Fibroblast of skin of right quadriceps (primary cell): ENCODE results near the gene FOSL2.

Experiments used
- DNase-seq: peaks from one replicate; pipeline ENCODE4 v3.0.0-alpha.2; 2013

The FOSL2 gene

GRCh38 chr2:28375742-28376631 is 16.7 kb upstream of the FOSL2 start:
- no peak for DNase-seq

DNA sequence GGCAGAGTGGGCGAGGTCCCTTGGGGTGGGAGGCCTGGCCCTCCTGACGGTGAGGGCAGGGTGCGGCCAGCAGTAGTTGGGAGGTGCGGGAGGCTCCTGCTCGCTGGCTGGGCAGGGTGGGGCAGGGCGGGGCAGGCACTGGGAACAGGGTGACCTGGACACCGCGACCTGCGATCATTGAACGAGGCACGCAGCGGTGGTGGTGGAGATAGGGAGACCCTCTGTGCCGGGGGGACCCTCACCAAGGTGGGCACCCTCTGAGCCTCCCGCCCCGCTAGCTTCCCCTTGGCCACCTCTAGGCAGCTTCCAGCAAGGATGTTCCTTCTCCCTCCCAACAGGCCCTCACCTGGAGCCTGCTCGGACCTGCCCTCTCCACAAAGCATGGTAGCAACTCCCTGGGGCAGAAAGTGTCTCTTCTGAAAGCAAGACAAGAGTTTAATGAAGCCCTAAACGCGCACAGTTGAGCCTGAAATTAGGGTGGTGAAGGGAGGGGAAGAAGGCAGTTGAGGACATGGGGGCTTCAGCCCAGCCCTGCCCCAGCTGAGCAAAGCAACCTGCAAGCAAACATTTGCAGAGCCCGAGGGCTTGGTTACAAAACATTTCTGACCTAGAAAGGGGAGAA is 15.4 kb upstream of the FOSL2 start:
- DNase-seq = no peak

GRCh38 chr2:28377984-28378678 is 14.5 kb upstream of the FOSL2 start:
- DNase-seq = no peak

GRCh38 chr2:28378679-28379584 is 13.7 kb upstream of the FOSL2 start:
- peak; percentile 28 for DNase-seq

DNA sequence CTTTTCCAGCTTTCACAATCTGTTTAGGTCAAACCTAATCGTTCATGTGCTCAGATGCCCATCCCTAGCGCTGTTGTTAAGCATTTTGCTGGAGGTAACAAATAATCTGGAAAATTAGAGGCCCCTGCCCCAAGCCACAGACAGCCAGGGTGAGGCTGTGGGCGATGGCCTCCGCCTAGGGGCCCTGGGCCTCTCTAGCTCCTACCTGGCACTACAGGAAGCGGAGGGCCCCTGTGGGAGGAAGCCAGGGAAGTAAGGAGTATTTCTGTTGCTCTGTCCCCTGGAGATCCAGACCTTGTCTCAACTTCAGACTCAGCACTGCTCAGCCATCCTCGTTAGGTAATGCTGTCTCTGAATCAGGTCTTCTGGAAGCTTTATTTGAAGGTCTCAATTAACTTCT is 12.4 kb upstream of the FOSL2 start:
- DNase-seq = no peak

DNA sequence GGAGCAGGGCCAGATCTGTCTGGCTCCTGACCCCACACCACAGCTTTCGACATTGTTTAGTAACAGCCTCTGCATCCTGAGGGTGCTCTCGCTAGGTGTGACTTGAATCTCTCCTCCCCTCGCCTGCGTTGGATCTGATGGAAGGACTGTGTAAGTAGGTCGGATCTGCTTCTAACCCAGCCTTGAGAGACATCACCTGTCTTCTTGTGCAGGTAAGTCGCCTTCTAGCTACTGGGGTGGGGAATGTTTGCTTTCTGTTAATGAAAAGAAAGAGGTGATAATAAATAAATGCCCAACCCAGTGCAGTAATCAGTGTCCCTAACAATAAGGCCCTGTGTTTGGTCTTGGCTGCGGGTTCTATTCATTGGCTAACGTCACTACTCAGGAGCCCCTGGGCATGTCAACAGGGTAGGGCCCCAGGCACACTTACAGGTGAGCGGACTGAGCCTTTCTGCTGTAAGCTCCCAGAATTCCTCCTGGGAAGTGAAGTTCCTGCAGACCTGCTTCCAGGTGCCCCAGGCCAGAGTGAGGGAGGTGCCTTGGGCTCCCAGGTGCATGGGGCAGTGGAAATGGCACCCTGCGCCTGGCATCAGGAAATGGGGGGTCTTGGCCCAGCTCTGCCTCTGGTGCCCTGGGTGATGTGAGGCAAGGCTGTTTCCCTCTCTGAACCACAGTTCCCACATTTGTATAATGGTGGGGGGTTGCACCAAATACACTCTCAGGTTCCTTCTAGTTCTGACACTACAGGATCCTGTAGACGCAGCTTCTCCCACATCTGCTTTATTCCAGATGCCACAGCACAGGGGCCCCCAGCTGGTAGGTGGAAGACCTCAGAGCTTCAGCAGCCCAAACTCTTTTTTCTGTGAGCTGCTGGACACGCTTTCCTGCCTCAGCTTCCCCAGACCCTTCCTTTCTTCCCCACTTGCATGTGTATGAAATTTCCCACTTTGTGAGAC is 11.2 kb upstream of the FOSL2 start:
- DNase-seq = no peak

DNA sequence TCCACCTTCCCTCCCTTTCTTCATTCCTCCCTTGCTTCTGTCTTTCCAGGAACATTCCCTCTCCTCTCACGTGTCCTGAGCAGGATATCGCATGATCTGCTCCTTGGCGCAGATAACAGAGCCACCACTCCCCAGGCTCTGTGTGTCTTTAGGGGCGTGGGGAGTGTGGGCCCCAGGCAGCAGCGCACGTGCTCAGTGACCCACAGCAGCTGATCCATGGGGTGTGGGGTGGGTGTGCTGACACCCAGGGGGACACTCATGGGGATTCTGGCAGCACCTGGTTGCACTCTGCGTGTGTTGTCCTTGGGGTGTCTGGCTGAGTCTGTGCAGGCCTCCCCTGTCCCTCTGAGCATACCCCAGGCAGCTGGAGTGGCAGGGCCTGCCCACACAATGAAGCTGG is 9.9 kb upstream of the FOSL2 start:
- DNase-seq = no peak

DNA sequence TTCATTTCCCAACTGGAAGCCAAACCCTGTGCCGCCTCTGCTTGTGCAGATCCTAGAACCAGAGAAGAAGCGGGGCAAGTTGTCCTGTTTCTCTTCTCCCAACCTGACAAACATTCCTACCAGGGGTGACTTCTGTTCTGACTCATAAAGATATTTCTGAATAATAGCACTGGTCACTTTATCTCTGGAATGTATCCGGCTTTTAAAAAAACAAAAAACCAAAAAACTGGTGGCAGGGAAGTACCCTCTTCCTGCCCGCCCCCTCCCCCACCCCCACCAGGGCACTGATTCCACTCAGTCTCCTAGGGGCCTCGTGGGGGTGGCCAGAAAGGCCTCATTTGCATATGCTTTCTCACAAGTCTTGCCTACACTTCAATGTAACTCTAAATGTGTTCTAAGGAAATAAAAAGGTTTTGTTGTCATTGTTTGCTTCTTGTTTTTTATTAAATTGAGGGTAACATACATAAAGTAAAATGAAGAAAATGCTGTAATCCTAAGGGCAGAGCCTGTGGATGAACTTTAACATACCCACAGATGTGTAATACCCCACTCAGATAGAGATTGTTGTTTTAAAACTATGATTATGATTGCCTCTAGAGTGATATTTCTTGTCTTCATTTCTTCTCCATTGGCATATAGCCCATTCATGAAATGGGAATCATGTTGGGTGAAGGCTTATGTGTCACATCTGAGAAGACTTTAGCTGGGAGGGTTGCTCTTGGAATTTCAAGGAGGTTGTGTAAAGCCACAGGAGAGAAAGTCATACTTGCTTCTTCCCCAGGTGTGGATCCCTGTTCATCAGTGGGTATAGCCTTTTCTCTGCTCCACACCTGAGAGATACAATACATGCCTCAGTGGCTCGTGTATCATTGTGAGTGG is 5.3 kb upstream of the FOSL2 start:
- DNase-seq = peak; percentile 31

DNA sequence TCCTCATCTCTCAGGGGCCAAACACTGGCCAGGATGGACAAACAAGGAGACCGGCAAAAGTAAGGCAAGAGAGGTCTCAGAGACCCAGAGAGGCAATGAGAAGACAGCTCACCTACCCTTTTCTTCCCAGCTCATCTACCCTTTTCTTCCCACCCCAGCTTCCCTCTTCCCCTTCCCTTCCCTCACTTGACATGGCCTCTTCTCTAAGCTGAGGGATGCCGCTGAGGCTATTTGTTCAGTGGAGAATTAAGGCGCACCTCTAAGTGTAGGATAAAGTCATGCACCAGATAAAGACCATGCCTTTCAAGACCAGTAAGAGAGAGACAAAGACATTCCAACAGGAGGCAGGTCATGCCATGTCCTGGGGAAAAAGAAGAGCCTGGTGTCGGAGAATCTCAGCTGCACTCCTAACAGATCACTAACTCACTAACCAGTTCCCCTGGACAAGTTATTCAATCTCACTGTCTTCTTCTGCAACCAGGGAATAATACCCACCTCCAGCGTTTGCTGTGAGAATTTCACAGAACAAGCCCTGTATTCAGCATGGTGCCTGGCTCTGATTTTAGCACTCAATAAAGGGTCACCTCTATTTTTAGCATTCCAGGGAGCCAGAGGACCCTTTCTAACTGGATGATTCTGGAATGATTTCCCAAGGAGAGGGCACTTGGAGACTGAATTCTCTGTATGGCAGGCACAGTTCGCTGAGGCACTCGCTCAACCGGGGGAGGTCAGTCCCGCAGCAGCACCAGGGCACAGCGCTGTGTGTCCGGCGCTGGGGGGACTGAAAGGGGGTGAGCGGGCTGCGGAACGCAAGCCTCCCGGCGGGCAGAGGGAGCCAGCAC is 3.0 kb upstream of the FOSL2 start:
- DNase-seq = no peak

DNA sequence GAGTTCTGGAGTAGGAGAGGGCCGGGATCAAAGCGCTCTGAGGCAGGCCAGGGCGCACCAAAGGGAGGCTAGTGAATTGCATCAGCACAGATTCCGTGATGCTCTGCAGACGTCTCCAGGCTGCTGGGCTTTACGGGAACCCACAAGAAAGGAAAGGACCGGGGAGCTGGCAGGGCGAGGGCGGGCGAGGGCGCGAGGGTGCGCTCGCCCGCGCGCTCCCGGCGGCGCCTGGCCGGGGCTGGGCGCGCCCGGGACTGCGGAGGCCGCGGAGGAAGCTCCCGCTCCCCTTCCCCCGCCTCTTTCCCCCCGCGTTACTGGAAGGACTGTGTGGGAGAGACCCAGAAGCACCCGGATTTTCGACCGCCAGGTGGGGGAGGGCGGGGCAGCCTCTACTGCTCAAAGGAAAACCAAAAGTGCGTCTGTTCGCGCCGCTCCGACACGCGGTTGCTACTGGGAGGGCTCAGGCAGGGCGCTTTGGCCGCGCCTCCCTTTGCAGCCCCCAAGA is 2.4 kb upstream of the FOSL2 start:
- DNase-seq = peak; percentile 95

DNA sequence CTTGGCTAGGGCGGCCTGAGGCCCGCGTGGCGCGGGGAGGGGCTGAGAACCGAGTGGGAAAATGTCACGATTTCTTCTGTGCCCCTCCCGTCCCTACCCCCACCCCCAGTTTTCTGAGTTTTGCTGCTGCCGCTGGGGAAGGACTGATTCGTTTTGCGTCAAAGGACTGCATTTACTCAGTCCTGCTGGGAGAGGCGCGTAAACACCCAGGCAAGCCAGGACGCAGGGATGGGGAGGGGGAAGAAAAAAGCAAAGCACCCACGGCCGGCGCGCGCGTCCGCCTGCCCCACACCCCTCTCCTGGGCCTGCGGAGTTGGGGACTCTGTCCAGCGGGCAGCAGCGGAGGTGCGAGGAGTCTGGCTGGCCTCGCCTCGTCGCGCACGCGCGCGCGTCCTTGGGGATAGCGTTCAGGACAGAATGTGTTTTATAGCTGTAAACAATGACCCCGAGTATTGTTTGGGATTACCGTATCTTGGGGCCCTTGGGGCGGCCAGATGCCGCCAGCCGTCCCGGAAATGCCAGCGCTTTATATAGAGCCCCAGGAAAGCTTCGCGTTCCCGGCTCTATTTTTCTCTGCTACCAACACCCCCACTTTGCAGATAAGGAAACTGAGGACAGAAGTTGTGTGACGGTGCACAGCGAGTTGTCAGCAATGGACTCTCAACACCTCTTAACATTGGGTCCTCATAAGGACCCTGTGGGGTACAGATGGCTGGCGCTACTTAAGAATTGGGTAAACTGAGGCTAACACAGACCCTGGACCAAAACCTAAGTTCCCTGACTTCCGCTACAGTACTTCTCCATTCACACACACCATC is 1.7 kb upstream of the FOSL2 start:
- DNase-seq = peak; percentile 95

DNA sequence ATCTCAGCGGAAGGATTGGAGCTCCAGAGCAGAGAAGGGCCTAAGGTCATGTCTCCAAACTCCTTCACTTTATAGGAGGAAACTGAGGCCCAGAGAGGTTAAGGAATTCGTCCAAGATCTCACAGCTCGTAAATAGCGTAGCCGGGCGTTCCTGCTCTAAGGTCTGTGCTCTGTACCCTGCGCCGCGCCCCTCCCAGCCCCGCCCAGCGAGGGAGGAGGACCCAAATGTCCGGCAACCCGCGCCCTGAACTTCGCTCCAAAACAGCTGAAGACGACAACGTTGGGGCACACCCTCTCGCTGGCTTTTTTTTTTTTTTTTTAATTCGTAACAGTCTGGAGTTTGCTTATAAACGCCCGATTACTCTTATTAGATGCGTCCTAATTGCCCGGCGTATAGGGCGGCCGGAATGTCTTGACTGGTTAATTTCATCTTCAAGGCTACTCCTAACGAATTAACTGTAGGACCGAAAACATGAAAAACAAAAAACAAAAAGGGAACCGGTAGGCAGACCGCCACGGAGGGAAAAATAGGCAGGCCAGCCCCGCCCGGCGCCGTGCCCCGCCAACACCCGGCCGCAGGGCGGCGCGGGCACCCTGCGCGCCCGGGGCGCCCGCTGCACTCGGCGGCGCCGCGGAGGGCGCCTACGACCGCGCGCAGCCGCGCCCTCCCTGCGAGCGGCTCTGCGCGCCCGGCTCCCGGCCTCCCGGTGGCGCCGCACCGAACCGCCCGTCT is 928 bp upstream of the FOSL2 start:
- DNase-seq = peak; percentile 89

DNA sequence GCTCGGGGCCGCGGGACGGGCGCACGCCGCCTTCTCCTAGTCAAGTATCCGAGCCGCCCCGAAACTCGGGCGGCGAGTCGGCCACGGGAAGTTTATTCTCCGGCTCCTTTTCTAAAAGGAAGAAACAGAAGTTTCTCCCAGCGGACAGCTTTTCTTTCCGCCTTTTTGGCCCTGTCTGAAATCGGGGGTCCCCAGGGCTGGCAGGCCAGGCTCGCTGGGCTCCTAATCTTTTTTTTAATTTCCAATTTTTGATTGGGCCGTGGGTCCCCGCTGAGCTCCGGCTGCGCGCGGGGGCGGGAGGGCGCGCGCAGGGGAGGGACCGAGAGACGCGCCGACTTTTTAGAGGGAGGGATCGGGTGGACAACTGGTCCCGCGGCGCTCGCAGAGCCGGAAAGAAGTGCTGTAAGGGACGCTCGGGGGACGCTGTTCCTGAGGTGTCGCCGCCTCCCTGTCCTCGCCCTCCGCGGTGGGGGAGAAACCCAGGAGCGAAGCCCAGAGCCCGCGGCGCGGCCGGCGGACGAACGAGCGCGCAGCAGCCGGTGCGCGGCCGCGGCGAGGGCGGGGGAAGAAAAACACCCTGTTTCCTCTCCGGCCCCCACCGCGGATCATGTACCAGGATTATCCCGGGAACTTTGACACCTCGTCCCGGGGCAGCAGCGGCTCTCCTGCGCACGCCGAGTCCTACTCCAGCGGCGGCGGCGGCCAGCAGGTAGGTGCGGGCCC is 617 bp downstream of the FOSL2 start:
- DNase-seq = peak; percentile 68

DNA sequence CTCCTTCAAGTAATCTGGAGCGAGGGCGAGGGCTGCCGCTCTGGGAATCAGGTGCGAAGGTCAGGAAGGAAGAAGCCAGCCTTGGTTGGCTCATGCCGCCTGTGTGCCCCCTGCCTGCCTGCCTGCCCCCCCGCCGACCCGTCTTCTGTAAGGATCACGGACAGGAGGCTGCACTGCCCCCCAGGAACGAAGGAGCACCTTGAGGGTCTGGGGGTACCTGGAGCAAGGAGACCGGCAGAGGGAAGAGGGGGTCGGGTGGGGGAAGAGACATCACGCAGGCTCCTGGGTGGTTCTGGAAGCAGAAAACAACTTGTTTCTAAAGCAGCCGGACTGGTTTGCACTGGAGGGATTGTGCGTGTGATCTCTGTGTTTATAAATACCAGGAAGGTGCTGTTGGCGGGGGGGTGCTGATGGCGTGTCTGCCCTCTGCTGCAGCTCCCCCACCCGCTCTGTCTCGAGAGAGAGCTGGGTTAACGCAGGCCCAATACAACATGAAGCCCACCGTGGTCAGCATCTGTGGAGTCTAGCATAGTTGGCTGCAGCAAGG is 1.7 kb downstream of the FOSL2 start:
- peak; percentile 59 for DNase-seq

DNA sequence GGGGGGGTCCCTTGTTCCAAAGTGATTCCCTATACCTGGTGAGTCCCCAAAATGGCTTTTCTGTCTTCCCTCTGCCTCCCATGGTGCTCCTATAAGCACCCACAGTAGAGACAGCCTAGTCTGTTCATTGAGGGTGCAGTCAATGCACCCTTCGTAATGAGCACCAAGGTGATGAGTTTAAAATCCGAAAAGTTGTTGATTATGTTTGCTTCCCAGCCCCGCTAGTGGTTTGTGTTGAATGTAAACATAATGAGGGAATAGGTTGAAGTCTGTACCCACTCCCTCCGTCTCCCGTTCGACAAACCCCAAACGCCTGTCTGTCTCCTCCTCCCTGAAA is 2.3 kb downstream of the FOSL2 start:
- no peak for DNase-seq

DNA sequence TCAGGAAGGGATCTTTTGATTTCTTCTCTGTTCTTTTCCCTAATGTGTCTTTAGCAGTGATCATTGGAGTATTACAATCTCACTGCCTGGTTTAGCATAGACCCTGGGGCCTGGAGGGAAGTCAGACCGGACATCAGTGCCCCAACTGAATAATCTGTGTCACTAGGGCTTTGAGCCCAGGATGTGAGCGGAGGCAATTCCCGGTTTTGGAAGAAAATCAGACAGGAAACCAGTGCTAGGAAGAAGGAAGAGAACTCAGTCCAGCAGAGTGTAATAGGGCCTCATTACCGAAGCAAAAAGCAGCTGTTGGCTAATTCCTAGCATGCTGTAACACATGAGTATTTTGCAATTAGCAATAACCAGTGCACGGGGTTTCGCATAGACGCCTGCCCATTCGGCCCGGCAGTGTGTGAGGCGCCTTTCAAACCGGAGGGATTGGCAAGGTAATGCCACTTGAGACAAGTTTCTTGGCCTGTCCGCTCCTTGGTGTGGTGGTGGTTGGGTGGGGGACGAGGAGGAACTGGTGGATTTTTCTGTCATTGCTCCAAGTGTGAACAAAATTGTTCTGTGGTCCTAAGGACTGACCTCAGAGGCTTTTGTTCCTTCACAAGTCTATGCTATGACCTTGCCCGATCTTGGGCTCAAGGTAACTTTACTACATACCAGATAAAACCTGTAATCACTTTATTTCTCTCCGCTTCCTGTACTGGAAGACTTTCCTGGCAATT is 2.8 kb downstream of the FOSL2 start:
- DNase-seq = peak; percentile 72
